ENCODE measurements around the gene LRRC39. TPM values are rescaled to one million over a fixed set of nuclear protein-coding genes. Genes with fewer than 3 reads are reported as not detected.

The LRRC39 gene
- polyA plus RNA-seq, 1 donor: 213 TPM

- no peak for DNase-seq
These were observed 31.1 kb downstream of the LRRC39 start for GRCh38 chr1:100146958-100147357.

- DNase-seq: no peak
These were observed 32.9 kb downstream of the LRRC39 start for GRCh38 chr1:100145116-100145515.

- no peak for DNase-seq
These were observed 35.7 kb downstream of the LRRC39 start for GRCh38 chr1:100142343-100142742.

- DNase-seq: no peak
These were observed 36.9 kb downstream of the LRRC39 start for GRCh38 chr1:100141192-100141591.

- no peak for DNase-seq
These were observed 40.5 kb downstream of the LRRC39 start for GRCh38 chr1:100137602-100138001.

GRCh38 chr1:100134872-100135271, 43.2 kb downstream of the LRRC39 start:
- DNase-seq: no peak

GRCh38 chr1:100132566-100133477, 45.2 kb downstream of the LRRC39 start, which contains the start of the genes SASS6 and TRMT13:
TSS of gene SASS6 (minus strand) at chr1:100132930. CDS start at chr1:100132814, 116 bp downstream.
TSS of gene TRMT13 (plus strand) at chr1:100133163. CDS start at chr1:100133169, 6 bp downstream.
- peak; percentile 96 for DNase-seq

GRCh38 chr1:100131623-100132022, 46.4 kb downstream of the LRRC39 start:
- DNase-seq: no peak

- DNase-seq: no peak
These were observed 47.4 kb downstream of the LRRC39 start for GRCh38 chr1:100130552-100131077.

GRCh38 chr1:100127226-100127625, 50.8 kb downstream of the LRRC39 start:
- DNase-seq: no peak

- DNase-seq: no peak
These were observed 55.9 kb downstream of the LRRC39 start for GRCh38 chr1:100122177-100122576.

- DNase-seq: no peak
These were observed 62.5 kb downstream of the LRRC39 start for GRCh38 chr1:100115524-100115923.

- no peak for DNase-seq
These were observed 68.4 kb downstream of the LRRC39 start for GRCh38 chr1:100109554-100110066.

GRCh38 chr1:100107696-100108095, 70.4 kb downstream of the LRRC39 start:
- no peak for DNase-seq

- no peak for DNase-seq
These were observed 76.5 kb downstream of the LRRC39 start for GRCh38 chr1:100101564-100101963.

GRCh38 chr1:100100202-100100601, 77.9 kb downstream of the LRRC39 start:
- no peak for DNase-seq

Other genes with a start within 250 kb of the LRRC39 start
- gene SLC35A3, start 208.3 kb downstream of the LRRC39 start, polyA plus RNA-seq (ENCODE audit: insufficient read length): 11.7 TPM
- gene SASS6, start 45.3 kb downstream of the LRRC39 start, polyA plus RNA-seq (ENCODE audit: insufficient read length): 3.4 TPM
- gene TRMT13, start 45.1 kb downstream of the LRRC39 start, polyA plus RNA-seq (ENCODE audit: insufficient read length): 25.2 TPM
- gene DBT, start 71.6 kb upstream of the LRRC39 start, polyA plus RNA-seq (ENCODE audit: insufficient read length): 11.8 TPM
- 31.9 TPM for gene RTCA, start 88.0 kb upstream of the LRRC39 start, polyA plus RNA-seq (ENCODE audit: insufficient read length)
- gene CDC14A, start 174.2 kb upstream of the LRRC39 start, polyA plus RNA-seq (ENCODE audit: insufficient read length): 6.0 TPM